HL-60/S4 treated with phorbol 12-myristate 13-acetate at 8.2 ng/mL for 4 days and 3 days (cell line): ENCODE data around the gene PLIN4.

Experiments
- in situ Hi-C: fragments of 300-500 bp; cut with MboI; formaldehyde crosslinking; loops from 2 replicates; pipeline ENCODE4 v1.15.0; 2022; ENCODE audit warnings: low sequenced_read_pairs

The PLIN4 gene

GRCh38 chr19:4493104-4493928 is 25.0 kb downstream of the PLIN4 start:
- in situ Hi-C loops: no loop called here

DNA sequence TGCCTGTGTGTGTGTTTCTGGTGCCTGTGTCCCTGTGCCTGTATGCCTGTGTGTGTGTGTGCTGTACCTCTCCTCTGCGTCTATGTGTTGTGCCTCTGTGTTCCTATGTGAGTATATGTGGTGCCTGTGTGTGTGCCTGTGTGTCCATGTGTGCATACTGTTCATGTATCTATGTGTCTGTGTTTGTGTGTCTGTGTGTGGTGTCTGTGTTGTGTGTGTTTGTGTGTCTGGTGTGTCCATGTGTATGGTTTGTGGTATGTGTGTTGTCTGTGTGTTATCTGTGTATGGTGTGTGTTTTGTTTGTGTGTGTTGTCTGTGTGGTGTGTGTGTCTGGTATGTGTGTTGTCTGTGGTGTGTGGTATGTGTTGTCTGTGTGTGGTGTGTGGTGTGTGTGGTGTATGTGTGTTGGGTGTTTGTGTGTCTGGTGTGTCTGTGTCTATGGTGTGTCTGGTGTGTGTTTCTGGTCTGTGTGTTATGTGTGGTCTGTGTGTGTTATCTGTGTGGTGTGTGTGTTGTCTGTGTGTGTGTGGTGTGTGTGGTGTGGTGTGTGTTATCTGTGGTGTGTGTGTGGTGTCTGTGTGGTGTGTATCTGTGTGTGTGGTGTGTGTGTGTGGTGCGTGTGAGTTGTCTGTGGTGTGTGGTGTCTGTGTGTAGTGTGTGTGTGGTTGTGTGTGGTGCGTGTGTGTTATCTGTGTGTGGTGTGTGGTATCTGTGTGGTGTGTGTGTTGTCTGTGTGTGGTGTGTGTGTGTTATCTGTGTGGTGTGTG is 25.8 kb downstream of the PLIN4 start:
- in situ Hi-C loops: no loop called here

- in situ Hi-C loops: no loop called here
These were observed 26.8 kb downstream of the PLIN4 start for GRCh38 chr19:4491446-4491845.

GRCh38 chr19:4488496-4488895 is 29.8 kb downstream of the PLIN4 start:
- in situ Hi-C loops: no loop called here

DNA sequence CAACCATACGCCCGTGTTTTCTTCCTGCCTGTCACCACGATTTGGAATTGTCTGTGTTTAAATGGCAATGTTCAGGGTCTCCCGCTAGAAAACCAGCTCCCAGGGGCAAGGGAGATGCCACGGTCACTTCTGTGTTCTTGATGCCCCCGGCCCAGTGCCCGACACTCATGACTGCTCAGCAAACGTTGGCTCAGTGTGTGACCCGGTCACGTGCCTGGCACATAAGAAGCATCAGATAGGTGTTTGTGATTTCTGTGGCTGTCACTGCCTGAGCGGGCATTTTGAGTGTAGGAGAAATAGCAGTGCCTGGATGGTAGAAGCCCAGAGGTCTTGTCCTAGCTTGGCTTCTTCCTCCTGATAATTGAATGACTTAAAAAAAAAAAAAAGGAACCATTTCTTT is 30.7 kb downstream of the PLIN4 start:
- in situ Hi-C loops: no loop called here

DNA sequence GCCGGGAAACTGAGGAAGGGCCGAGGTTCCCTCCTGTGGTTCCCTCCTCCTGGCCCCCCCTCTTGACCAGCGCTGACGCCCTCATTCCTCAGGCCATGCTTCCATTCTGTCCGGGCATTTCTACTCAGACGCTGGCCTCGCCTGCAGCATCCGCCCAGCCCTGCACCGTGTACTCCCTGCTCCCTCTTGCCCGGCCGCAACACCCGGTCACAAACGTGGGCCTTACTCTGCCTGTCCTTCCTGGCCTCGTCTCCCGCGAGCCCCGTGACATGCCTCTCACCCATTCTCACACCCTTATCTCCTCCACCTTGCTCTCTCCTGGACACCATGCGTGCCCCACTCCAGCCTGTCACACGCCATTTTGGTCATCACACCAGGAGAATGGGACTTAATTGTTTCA is 34.9 kb downstream of the PLIN4 start:
- in situ Hi-C loops: no loop called here

DNA sequence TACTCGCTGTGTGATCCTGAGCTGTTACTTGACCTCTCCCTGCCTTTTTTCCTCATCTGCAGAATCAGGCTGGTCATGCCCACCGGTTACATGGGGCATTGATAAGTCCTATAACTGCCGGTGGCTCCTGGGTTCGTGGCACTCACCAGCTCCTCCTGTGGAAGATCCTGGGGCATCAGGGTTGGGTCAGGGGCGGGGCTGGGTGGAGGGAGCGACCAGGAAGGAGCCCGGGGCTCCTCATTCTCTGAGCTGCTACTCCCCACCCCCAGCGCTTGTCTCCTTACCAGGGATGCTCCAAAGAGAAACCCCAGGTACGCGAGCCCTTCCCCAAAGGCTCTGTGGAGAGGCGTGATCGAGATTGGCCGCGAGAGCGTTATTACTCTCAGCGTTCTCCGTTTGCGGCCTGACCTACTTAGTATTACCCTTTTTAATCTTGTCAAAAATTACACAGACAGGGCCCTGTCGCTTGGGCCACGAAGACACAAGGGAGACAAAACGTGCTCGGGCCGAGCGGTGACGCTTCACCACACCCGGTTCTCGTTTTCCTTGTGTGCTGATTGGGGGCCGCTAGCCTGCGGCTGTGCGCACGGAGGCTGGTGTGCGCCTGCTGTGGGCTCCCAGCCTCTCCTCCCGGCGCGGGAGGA is 35.4 kb downstream of the PLIN4 start:
- in situ Hi-C loops: no loop called here

DNA sequence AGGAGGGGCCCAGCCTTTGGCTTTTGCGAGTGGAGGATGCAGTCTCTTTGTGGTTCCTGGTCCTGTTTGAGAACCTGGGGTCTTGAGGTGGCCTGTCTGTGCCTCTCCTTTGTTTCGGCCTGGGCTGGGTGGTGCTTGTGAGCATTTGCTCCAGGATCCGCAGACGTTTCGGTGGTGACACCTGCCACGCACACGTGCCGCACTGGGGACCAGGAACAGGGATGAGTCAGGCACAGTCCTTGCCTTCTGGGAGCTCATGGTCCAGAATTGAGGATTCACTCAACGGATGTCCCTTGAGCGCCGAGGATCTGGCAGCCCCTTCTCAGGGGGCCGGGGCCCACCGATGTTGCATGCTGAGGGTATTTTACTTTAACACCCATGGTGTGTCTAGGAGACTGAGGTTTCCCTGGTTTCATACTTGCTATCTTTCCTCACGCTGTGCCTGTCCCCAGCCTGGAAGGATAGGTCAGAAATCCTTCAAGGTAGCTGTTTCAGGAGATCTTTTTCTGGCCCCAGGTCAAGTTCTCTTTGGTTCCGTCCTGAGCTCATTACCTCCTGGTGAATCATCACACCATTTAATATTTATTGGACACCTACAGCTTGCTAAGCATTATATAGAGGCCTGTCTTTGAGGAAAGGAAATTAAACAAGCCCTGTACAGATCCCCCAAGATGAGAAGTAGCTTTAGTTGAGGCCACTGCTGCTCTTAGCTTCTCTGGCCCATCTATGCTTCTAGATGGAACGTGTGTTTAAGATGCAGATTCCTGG is 41.1 kb downstream of the PLIN4 start:
- in situ Hi-C loops: no loop called here

DNA sequence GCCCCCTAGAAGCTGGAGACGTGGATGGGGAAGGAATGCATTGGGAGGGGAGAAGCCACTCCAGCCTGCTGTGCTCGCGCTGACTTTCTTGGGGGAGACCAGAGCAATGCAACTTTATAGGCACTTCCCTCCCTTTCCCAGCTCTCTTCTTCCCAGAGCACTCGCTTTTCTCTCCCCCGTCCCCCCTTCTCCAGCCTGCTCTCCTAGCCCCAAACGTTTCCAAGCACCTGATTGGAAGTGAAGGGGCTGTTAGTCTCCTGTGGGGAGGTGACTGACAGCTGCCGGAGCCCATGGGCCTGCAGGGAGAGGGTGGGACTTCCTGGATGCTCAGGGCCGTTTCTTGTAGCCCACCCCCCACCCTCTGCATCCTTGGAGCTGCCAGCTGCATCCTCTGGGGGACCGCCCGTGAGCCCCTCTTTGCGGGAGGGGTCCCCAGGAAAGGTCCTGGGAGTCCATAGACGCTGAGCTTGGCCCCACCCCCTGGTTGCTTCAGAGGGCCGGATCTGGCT is 43.7 kb downstream of the PLIN4 start:
- in situ Hi-C loops: no loop called here

DNA sequence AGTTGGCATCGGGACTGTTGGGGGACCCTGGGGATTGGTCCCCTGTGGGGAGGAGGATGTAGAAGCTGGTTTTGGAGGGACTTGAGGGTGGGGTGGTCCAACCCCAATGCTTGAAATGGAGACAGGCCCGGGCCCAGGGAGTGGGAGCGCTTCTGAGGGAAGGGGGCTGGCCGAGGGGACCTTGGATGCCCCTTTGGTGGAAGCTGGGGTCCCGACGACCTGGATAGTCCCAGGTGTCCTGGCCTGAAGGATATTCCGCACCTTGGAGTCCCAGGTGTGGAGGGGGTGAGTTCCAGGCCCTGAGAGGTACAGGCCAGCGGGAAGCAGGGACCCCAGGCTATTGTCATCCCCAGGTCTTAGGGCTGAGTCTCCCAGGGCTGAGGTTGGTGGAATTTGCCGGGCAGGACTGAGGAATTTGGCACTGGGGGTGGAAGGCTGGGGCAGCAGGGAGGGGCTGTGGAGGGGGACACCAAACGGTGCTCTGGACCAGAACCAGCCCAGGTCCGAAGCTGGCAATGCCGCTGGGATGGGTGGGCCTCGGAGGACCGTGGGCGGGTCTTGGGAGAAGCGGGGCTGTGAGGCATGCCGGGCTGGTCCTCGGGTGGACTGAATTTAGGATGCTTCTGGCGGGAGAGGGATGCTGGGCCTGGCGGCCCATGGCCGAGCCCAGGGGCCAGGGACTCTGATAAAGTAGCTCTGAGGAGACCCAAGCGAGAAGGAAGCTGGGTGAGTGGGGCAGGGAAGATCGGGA is 44.3 kb downstream of the PLIN4 start:
- in situ Hi-C loops: no loop called here

DNA sequence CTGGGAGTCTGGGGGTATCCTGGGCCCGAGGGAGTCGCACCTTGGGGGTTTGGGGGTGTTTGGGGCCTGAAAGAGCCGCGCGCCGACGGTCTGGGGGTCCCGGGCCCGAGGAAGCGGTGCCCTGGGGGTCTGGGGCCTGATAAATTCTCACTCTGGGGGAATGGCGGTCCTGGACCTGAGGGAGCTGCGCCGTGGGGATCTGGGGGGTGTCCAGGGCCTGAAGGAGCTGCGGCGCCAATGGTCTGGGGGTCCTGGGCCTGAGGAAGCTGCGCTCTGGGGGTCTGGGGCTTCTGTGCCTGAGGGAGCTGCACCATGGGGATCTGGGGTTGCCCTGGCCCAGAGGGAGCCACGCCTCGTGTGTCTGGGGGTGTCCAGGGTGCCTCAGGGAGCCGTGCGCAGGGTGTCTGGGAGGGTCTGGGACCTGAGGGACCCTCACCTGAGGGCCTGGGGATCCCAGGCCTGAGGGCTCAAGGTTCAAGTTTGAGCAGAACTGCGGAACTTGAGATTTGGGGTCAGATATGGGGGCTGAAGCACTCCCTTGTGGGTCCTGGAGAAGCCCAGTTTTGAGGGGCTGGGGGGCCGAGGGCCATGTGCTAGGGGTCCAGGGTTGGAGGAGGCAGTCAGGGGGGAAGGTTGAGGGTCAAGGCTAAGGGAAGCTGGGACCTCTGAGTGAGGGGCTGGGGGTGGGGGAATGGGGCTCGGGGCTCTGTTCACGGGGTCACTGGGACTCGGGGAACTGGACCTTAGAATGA is 45.1 kb downstream of the PLIN4 start:
- in situ Hi-C loops: no loop called here

GRCh38 chr19:4472174-4472974 is 45.9 kb downstream of the PLIN4 start, which contains the start of gene HDGFL2:
Gene HDGFL2, plus strand, starts transcription at chr19:4472297. Its CDS starts 54 bp downstream, at chr19:4472351.
- in situ Hi-C loops: no loop called here

DNA sequence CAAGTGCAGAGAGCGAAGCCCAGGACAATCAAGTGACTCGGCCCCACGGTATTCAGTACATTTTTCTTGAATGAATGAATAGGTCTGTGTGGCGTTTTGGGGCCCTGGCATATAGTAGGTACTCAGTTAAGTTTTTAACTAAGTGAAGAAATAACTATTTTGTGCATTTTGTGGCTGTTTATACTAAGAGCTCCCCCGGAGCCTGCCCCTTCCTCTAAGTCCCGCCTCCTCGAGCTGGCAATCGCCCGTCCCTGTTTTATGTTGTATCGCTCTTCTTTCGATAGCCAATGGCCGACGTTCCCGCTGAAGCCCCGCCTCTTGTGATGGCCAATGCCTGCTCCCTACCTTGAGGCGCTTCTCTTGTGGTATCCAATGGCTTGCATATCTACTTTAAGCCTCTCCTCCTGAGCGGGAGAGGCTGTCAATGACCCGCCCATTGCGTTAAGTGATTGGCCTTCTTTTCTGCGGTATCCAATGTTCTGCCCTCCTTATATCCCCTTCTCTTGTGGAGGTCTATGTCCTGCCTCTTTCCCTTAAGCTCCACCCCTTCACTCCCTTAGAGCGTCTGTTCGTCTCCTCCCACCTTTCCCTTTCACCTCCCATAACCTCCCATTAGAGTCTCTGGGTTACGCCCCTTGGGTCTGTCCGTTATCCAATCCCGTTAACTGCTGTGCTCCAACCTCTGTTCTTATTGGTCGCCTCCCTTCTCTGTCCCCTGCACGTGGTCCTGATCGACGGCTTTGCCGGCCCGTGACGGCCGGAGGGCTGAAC is 46.7 kb downstream of the PLIN4 start:
- in situ Hi-C loops: no loop called here

- in situ Hi-C loops: no loop called here
These were observed 50.5 kb downstream of the PLIN4 start for GRCh38 chr19:4467835-4468234.

DNA sequence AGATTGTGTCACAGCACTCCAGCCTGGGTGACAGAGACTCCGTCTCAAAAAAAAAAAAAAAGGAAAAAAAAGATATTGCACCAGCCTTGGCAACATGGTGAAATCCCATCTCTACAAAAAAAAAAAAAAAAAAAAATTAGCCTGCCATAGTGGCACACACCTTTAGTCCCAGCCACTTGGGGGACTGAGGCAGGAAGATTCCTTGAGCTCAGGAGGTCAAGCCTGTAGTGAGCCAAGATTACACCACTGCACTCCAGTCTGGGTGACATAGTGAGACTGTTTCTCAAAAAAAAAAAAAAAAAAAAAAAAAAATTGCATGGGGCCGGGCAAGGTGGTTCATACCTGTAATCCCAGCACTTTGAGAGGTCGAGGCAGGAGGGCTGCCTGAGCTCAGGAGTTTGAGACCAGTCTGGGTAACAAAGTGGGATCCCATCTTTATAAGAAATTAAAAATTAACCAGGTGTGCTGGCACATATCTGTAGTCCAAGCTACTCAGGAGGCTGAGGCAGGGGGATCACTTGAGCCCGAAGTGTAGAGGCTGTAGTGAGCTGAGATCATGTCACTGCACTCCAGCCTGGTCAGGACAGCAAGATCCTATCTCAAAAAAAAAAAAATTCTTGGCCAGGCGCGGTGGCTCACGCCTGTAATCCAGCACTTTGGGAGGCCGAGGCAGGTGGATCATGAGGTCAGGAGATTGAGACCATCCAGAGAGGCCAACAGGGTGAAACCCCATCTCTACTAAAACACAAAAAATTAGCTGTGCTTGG is 53.3 kb downstream of the PLIN4 start:
- in situ Hi-C loops: no loop called here

GRCh38 chr19:4457654-4458395 is 60.5 kb downstream of the PLIN4 start, which contains the start of gene UBXN6:
Gene UBXN6, minus strand, starts transcription at chr19:4457794. Its CDS starts 97 bp downstream, at chr19:4457697.
- in situ Hi-C loops: no loop called here
